Stimulated activated naive CD8-positive, alpha-beta T cell treated with anti-CD3 and anti-CD28 coated beads, Interleukin-15, amount 100 ng/mL, for 72 hours (primary cell): ENCODE results near the gene NKD1.
A peak's percentile ranks its signal among the peaks of the same experiment; 100 is the strongest.

Source experiments
- ATAC-seq: fragments of 150-1000 bp; cut with Tn5 transposase; 2 replicates; pipeline ENCODE4 v1.10.0; 2021; ENCODE audit warnings: mild to moderate bottlenecking, moderate library complexity
- DNase-seq, 2 donors: peaks; one replicate each; pipeline ENCODE4 v3.0.0; 2021 to 2022
- H3K27ac Mint-ChIP-seq, 2 donors: one replicate each; pipeline ENCODE4 v1.8.0; 2022; ENCODE audit warnings: mild to moderate bottlenecking in 2 of 2, mixed read lengths in 2 of 2, moderate library complexity in 2 of 2
- H3K27me3 Mint-ChIP-seq: one replicate; pipeline ENCODE4 v1.8.0; 2022; ENCODE audit warnings: mixed read lengths
- H3K4me1 Mint-ChIP-seq: one replicate; pipeline ENCODE4 v1.8.0; 2022; ENCODE audit warnings: mild to moderate bottlenecking, mixed read lengths
- H3K4me3 Mint-ChIP-seq, 2 donors: one replicate each; pipeline ENCODE4 v1.8.0; 2022; ENCODE audit warnings: mild to moderate bottlenecking in 2 of 2, mixed read lengths in 2 of 2, moderate library complexity in 1 of 2
- H3K9me3 Mint-ChIP-seq, 2 donors: one replicate each; pipeline ENCODE4 v1.8.0; 2022; ENCODE audit warnings: mixed read lengths in 2 of 2

Gene NKD1

GRCh38 chr16:50558913-50559312, 10.7 kb downstream of the NKD1 start:
- peaks cover 10% of the 10 kb centered on the region for H3K4me1 Mint-ChIP-seq
- no peaks in the 10 kb centered on the region for H3K27me3 Mint-ChIP-seq
- no peak for ATAC-seq
- peaks cover 6 to 10% of the 10 kb centered on the region in 2 donors for H3K9me3 Mint-ChIP-seq
- no peak overlapping the region for H3K4me3 Mint-ChIP-seq
- DNase-seq: no peak
- H3K27ac Mint-ChIP-seq: peak overlapping the region in 1 of 2 donors; percentile 28

- Mint-ChIP-seq H3K27ac (no peak overlapping the region), H3K27me3 (no peaks in the 10 kb centered on the region), H3K4me3 (no peak overlapping the region), H3K9me3 (peaks cover 6 to 10% of the 10 kb centered on the region in 2 donors), H3K4me1 (peaks cover 11% of the 10 kb centered on the region)
- DNase-seq: no peak
- ATAC-seq: no peak
Observed at GRCh38 chr16:50559342-50559741, 11.1 kb downstream of the NKD1 start.

GRCh38 chr16:50559804-50560514, 11.8 kb downstream of the NKD1 start:
- Mint-ChIP-seq H3K27me3 (no peaks in the 10 kb centered on the region), H3K4me1 (peaks cover 18% of the 10 kb centered on the region), H3K9me3 (peaks cover 6 to 10% of the 10 kb centered on the region in 2 donors), H3K27ac (peak overlapping the region in 1 of 2 donors; percentile 42), H3K4me3 (no peak overlapping the region)
- no peak for DNase-seq
- no peak for ATAC-seq

GRCh38 chr16:50560903-50561863, 13.0 kb downstream of the NKD1 start:
- H3K4me1 Mint-ChIP-seq: peaks cover 20% of the 10 kb centered on the region
- H3K9me3 Mint-ChIP-seq: peaks cover 6 to 10% of the 10 kb centered on the region in 2 donors
- no peak overlapping the region for H3K27ac Mint-ChIP-seq
- H3K4me3 Mint-ChIP-seq: no peak overlapping the region
- no peak for ATAC-seq
- no peak for DNase-seq
- no peaks in the 10 kb centered on the region for H3K27me3 Mint-ChIP-seq

GRCh38 chr16:50562657-50563056, 14.5 kb downstream of the NKD1 start:
- ATAC-seq: no peak
- peaks cover 22% of the 10 kb centered on the region for H3K4me1 Mint-ChIP-seq
- H3K27me3 Mint-ChIP-seq: no peaks in the 10 kb centered on the region
- H3K27ac Mint-ChIP-seq: no peak overlapping the region
- DNase-seq: no peak
- H3K9me3 Mint-ChIP-seq: peaks cover 0 to 10% of the 10 kb centered on the region in 2 donors
- no peak overlapping the region for H3K4me3 Mint-ChIP-seq

GRCh38 chr16:50563989-50564388, 15.8 kb downstream of the NKD1 start:
- no peak overlapping the region for H3K27ac Mint-ChIP-seq
- ATAC-seq: no peak
- H3K27me3 Mint-ChIP-seq: no peaks in the 10 kb centered on the region
- H3K4me1 Mint-ChIP-seq: peaks cover 30% of the 10 kb centered on the region
- H3K4me3 Mint-ChIP-seq: no peak overlapping the region
- DNase-seq: no peak
- H3K9me3 Mint-ChIP-seq: peaks cover 0 to 10% of the 10 kb centered on the region in 2 donors

- peaks cover 26% of the 10 kb centered on the region for H3K4me1 Mint-ChIP-seq
- H3K9me3 Mint-ChIP-seq: peaks cover 0 to 10% of the 10 kb centered on the region in 2 donors
Observed at GRCh38 chr16:50565428-50565827, 17.2 kb downstream of the NKD1 start.

GRCh38 chr16:50566014-50566962, 18.1 kb downstream of the NKD1 start:
- H3K4me3 Mint-ChIP-seq: no peak overlapping the region
- no peak for DNase-seq
- no peak for ATAC-seq
- H3K27ac Mint-ChIP-seq: no peak overlapping the region
- peaks cover 26% of the 10 kb centered on the region for H3K4me1 Mint-ChIP-seq
- H3K27me3 Mint-ChIP-seq: no peaks in the 10 kb centered on the region
- peaks cover 0 to 6% of the 10 kb centered on the region in 2 donors for H3K9me3 Mint-ChIP-seq

More at GRCh38 chr16:50565428-50565827, 17.2 kb downstream of the NKD1 start:
- H3K4me3 Mint-ChIP-seq: no peak overlapping the region
- no peaks in the 10 kb centered on the region for H3K27me3 Mint-ChIP-seq
- peak overlapping the region in 1 of 2 donors; percentile 54 for H3K27ac Mint-ChIP-seq
- no peak for DNase-seq
- no peak for ATAC-seq

GRCh38 chr16:50567651-50568050, 19.5 kb downstream of the NKD1 start:
- no peaks in the 10 kb centered on the region for H3K27me3 Mint-ChIP-seq
- no peak overlapping the region for H3K4me3 Mint-ChIP-seq

GRCh38 chr16:50568187-50568815, 20.1 kb downstream of the NKD1 start:
- H3K27ac Mint-ChIP-seq: peak overlapping the region in 1 of 2 donors; percentile 55
- H3K4me1 Mint-ChIP-seq: peaks cover 30% of the 10 kb centered on the region
- peak; percentile 59 for ATAC-seq
- no peaks in the 10 kb centered on the region for H3K9me3 Mint-ChIP-seq
- no peak overlapping the region for H3K4me3 Mint-ChIP-seq
- DNase-seq: no peak
- H3K27me3 Mint-ChIP-seq: no peaks in the 10 kb centered on the region

More at GRCh38 chr16:50567651-50568050, 19.5 kb downstream of the NKD1 start:
- Mint-ChIP-seq H3K27ac (peak overlapping the region in 1 of 2 donors; percentile 20), H3K4me1 (peaks cover 26% of the 10 kb centered on the region), H3K9me3 (no peaks in the 10 kb centered on the region)
- no peak for ATAC-seq
- DNase-seq: no peak

GRCh38 chr16:50570354-50570753, 22.2 kb downstream of the NKD1 start:
- H3K4me3 Mint-ChIP-seq: no peak overlapping the region
- ATAC-seq: no peak

GRCh38 chr16:50570808-50571598, 22.8 kb downstream of the NKD1 start:
- DNase-seq: no peak
- no peak overlapping the region for H3K4me3 Mint-ChIP-seq
- no peaks in the 10 kb centered on the region for H3K9me3 Mint-ChIP-seq
- ATAC-seq: no peak
- no peak overlapping the region for H3K27ac Mint-ChIP-seq
- H3K4me1 Mint-ChIP-seq: peaks cover 17% of the 10 kb centered on the region
- no peaks in the 10 kb centered on the region for H3K27me3 Mint-ChIP-seq

More at GRCh38 chr16:50570354-50570753, 22.2 kb downstream of the NKD1 start:
- H3K27me3 Mint-ChIP-seq: no peaks in the 10 kb centered on the region
- H3K9me3 Mint-ChIP-seq: no peaks in the 10 kb centered on the region
- H3K27ac Mint-ChIP-seq: no peak overlapping the region
- H3K4me1 Mint-ChIP-seq: peaks cover 17% of the 10 kb centered on the region
- no peak for DNase-seq

GRCh38 chr16:50571786-50572185, 23.6 kb downstream of the NKD1 start:
- Mint-ChIP-seq H3K9me3 (no peaks in the 10 kb centered on the region), H3K27me3 (no peaks in the 10 kb centered on the region), H3K4me1 (peaks cover 17% of the 10 kb centered on the region), H3K4me3 (no peak overlapping the region), H3K27ac (peak overlapping the region in 1 of 2 donors; percentile 36)
- DNase-seq (no peak), ATAC-seq (no peak)

GRCh38 chr16:50572700-50573099, 24.5 kb downstream of the NKD1 start:
- Mint-ChIP-seq H3K4me1 (peaks cover 15% of the 10 kb centered on the region), H3K9me3 (no peaks in the 10 kb centered on the region), H3K4me3 (no peak overlapping the region), H3K27ac (no peak overlapping the region), H3K27me3 (no peaks in the 10 kb centered on the region)
- ATAC-seq: no peak
- DNase-seq: no peak
